H1 (cell line): ENCODE measurements around the gene TMA7B. TPM values are rescaled to one million over a fixed set of nuclear protein-coding genes. Genes with fewer than 3 reads are reported as not detected.

Experiments used
- MAX ChIP-seq: IDR thresholded peaks from 2 replicates; pipeline ENCODE4 v1.6.1; 2012; ENCODE audit warnings: inconsistent platforms
- NANOG ChIP-seq: IDR thresholded peaks from 2 replicates; pipeline ENCODE4 v1.6.1; 2011; ENCODE audit warnings: low read length, low read depth, mild to moderate bottlenecking, inconsistent platforms; ENCODE audit not compliant: insufficient read depth, poor library complexity, severe bottlenecking
- RNF2 ChIP-seq: fragments of 200-900, 300-1000 bp; sonication (generic); IDR thresholded peaks from 2 replicates; pipeline ENCODE4 v1.7.1; 2016; ENCODE audit warnings: borderline replicate concordance, low read depth, mild to moderate bottlenecking, antibody characterized with exemption, low read length; ENCODE audit not compliant: poor library complexity, severe bottlenecking; ENCODE audit errors: missing control alignments
- SIX5 ChIP-seq: IDR thresholded peaks from 2 replicates; pipeline ENCODE4 v1.6.1; 2011; ENCODE audit warnings: mild to moderate bottlenecking, low read depth, low read length
- polyA plus RNA-seq, 7 experiments: library from polyadenylated mRNA; depleted of rRNA in 3 of 7; stranded (reverse) in 5 of 7; unstranded in 2 of 7; fragments of >200 nt in 5 of 7; fragments of 200-250 nt in 2 of 7; gene quantifications; 1 replicate in 5 of 7; 2 replicates in 1 of 7; 4 replicates in 1 of 7; pipeline versions ENCODE4 v1.2.1 to v1.2.3, GENCODE V29; 2011 to 2013; ENCODE audit warnings: missing spikeins in 2 of 7, mixed read lengths in 2 of 7
- total RNA-seq: library from RNA; stranded (reverse); fragmentation: NEBNext Ultra II Directional; extraction: Animal tissue kit (Norgen Biotek cat#: 25700); gene quantifications from 2 replicates; pipeline ENCODE4 v1.2.1, GENCODE V29; 2021
- TF ChIP-seq, protein P1 (sequence below): IDR thresholded peaks from 2 replicates; pipeline ENCODE4 v1.6.1; 2012; ENCODE audit warnings: low read length, inconsistent platforms

The TMA7B gene
- total and polyA plus RNA-seq, 2 of the 8 experiments (the other 6 are each of a cell fraction or from before 2014, with no cell fraction given), result not detected

GRCh38 chr22:39997939-39998726, 37.9 kb downstream of the TMA7B start (continued):
- TF ChIP-seq MAX, result no peak
- TF ChIP-seq, protein P1, sequence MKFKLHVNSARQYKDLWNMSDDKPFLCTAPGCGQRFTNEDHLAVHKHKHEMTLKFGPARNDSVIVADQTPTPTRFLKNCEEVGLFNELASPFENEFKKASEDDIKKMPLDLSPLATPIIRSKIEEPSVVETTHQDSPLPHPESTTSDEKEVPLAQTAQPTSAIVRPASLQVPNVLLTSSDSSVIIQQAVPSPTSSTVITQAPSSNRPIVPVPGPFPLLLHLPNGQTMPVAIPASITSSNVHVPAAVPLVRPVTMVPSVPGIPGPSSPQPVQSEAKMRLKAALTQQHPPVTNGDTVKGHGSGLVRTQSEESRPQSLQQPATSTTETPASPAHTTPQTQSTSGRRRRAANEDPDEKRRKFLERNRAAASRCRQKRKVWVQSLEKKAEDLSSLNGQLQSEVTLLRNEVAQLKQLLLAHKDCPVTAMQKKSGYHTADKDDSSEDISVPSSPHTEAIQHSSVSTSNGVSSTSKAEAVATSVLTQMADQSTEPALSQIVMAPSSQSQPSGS, result no peak
- TF ChIP-seq SIX5, result no peak
- no peak for TF ChIP-seq NANOG
- TF ChIP-seq RNF2, result no peak
